ENCODE measurements around the gene TMX1. TPM values are rescaled to one million over a fixed set of nuclear protein-coding genes. Genes with fewer than 3 reads are reported as not detected.

Gene TMX1
- total RNA-seq, 1 experiment from 2014 or later, result 35.3 TPM

DNA sequence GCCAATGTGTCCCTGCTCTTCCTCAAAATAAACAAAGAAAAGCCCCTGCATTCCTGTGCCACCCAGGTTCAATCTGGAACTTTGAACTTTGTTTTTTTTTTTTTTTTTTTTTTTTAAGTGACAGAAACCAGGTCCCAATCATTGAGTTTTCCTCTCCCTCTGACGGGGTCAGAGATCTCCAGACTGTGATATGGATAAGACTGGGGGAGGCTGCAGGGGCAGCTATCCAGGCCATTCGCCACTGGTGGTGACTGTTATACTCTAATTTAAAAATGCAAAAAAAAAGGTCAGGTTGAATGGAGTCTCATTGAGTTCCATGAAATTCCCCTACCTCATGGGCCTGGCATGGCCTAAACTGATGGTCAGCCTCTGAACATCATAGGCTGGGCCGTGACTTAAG, 57.0 kb downstream of the TMX1 start:
- BruUV-seq (replicated peaks), result no TSS peak
- CTCF ChIA-PET, result no interaction called here

DNA sequence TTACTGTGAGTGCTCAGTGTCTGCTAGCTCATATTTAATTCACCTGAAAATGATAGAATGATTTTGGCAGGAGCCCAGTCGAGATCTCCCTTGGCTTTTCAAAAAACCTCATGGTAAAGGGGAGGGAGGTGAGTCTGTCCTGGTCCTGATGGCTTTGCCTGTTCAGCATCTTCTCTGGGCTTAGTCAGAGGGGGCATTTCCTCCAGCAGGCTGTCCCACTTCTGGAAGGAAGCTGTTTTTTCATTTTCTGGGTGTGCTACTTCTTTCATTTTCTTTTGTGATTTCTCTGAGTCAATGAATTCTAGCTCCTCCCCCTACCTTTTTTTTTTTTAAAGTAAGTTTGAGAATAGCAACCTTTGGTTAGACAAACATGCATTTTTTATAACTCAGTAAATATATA, 58.8 kb downstream of the TMX1 start:
- H3F3A ChIP-seq (ENCODE audit: insufficient read depth, low read depth), result peaks cover 8% of the 10 kb centered on the region
- CTCF ChIA-PET, result no interaction called here
- BruUV-seq (replicated peaks), result no TSS peak

More for the DNA sequence above, 57.0 kb downstream of the TMX1 start:
- DNase-seq, result no peak
- Histone ChIP-seq H2AFZ (no peak overlapping the region), H3K79me2 (ENCODE audit: low read depth) (no peaks in the 10 kb centered on the region), H3K4me3 (no peak overlapping the region), H3K27me3 (ENCODE audit: insufficient read depth, low read depth) (no peaks in the 10 kb centered on the region), H3K27ac (no peak overlapping the region), H3K9me3 (ENCODE audit: insufficient read depth, low read depth) (no peaks in the 10 kb centered on the region), H3K9me2 (ENCODE audit: insufficient read depth) (no peaks in the 10 kb centered on the region), H3K4me2 (no peak overlapping the region), H3K36me3 (ENCODE audit: low read depth) (no peaks in the 10 kb centered on the region), H4K20me1 (ENCODE audit: insufficient read depth) (no peaks in the 10 kb centered on the region), H3F3A (ENCODE audit: insufficient read depth, low read depth) (peaks cover 5% of the 10 kb centered on the region; the same call in 1 of the 2 replicates), H3K4me1 (replicated peaks; ENCODE audit: insufficient read depth) (peaks cover 19% of the 10 kb centered on the region)
- POLR2A ChIA-PET (ENCODE audit: unreplicated experiment), result interaction anchor here (0.7 kb wide), 1 partner anchor 58 kb away, joined by 3 read pairs; no protein-coding TSS in a partner anchor
- intact Hi-C loops (cut with micrococcal nuclease; ENCODE audit: unreplicated experiment), result loop anchor here (10.0 kb wide), 1 partner anchor 148 kb away; no protein-coding TSS in a partner anchor
- TF ChIP-seq EZH2 (IDR thresholded peaks at IDR 0.05; ENCODE audit: low read depth), result no peak
- TF ChIP-seq, protein P1, sequence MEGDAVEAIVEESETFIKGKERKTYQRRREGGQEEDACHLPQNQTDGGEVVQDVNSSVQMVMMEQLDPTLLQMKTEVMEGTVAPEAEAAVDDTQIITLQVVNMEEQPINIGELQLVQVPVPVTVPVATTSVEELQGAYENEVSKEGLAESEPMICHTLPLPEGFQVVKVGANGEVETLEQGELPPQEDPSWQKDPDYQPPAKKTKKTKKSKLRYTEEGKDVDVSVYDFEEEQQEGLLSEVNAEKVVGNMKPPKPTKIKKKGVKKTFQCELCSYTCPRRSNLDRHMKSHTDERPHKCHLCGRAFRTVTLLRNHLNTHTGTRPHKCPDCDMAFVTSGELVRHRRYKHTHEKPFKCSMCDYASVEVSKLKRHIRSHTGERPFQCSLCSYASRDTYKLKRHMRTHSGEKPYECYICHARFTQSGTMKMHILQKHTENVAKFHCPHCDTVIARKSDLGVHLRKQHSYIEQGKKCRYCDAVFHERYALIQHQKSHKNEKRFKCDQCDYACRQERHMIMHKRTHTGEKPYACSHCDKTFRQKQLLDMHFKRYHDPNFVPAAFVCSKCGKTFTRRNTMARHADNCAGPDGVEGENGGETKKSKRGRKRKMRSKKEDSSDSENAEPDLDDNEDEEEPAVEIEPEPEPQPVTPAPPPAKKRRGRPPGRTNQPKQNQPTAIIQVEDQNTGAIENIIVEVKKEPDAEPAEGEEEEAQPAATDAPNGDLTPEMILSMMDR (conservative IDR thresholded peaks at IDR 0.05), result no peak

DNA sequence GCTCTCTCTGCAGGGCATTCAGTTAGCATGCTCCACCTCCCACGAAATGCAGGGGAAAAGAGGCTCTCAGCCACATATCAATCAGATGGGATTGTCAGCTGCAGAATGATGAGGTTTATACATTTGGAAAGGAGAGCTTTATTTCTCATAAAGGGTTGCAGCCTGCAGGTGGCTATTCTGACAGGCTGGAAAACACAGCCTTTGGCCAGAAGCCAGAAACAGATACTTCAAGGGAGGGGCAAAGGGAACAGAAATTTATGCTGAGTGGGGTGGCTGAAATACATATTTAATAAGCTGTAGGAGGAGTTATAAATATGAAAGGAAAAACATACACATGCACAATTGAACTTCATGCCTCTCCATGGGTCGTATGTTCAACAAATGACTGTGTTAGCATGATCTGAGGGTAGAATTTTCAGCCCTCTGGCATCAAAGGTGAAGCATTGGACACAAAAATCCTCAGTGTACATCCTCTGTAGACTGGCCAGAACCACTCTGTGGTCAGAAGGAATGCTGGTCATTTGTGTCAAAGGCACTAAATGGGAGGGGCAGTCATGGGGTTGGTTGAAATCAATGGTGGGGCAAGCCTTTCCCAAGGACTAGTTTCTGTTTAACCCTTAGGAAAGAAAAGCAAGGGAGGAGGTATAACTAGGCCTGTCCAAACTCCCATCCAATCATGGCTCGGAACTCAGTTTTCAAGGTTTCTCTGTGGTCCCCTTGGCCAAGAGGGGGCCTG, 62.4 kb downstream of the TMX1 start:
- no peak overlapping the region for H3K4me3 ChIP-seq
- H3K4me1 ChIP-seq (replicated peaks; ENCODE audit: insufficient read depth), result peaks cover 38% of the 10 kb centered on the region
- H3F3A ChIP-seq (ENCODE audit: insufficient read depth, low read depth), result peaks cover 12% of the 10 kb centered on the region
- H3K4me2 ChIP-seq, result peak overlapping the region; percentile 56
- intact Hi-C loops (cut with micrococcal nuclease; ENCODE audit: unreplicated experiment), result loop anchor here (1.0 kb wide), 1 partner anchor 18 kb away; no protein-coding TSS in a partner anchor
- POLR2A ChIA-PET (ENCODE audit: unreplicated experiment), result interaction anchor here (0.6 to 0.7 kb wide), 3 partner anchors 13 to 653 kb away, joined by 3 to 10 read pairs (median 4); no protein-coding TSS in a partner anchor
- CTCF ChIA-PET, result no interaction called here
- no peaks in the 10 kb centered on the region for H3K36me3 ChIP-seq (ENCODE audit: low read depth)
- no peaks in the 10 kb centered on the region for H3K9me3 ChIP-seq (ENCODE audit: insufficient read depth, low read depth)
- H3K79me2 ChIP-seq (ENCODE audit: low read depth), result no peaks in the 10 kb centered on the region
- H4K20me1 ChIP-seq (ENCODE audit: insufficient read depth), result no peaks in the 10 kb centered on the region
- peak overlapping the region; percentile 78 for H3K27ac ChIP-seq
- no peaks in the 10 kb centered on the region for H3K9me2 ChIP-seq (ENCODE audit: insufficient read depth)
- DNase-seq, result peak; percentile 34 to 62
- H2AFZ ChIP-seq, result no peak overlapping the region
- BruUV-seq (replicated peaks), result no TSS peak
- TF ChIP-seq, protein P1 (conservative IDR thresholded peaks at IDR 0.05), result no peak
- TF ChIP-seq EZH2 (IDR thresholded peaks at IDR 0.05; ENCODE audit: low read depth), result no peak
- no peaks in the 10 kb centered on the region for H3K27me3 ChIP-seq (ENCODE audit: insufficient read depth, low read depth)

More for the DNA sequence above, 58.8 kb downstream of the TMX1 start:
- intact Hi-C loops (cut with micrococcal nuclease; ENCODE audit: unreplicated experiment), result loop anchor here (10.0 kb wide), 1 partner anchor 146 kb away; no protein-coding TSS in a partner anchor
- Histone ChIP-seq H3K4me1 (replicated peaks; ENCODE audit: insufficient read depth) (peaks cover 35% of the 10 kb centered on the region), H3K79me2 (ENCODE audit: low read depth) (no peaks in the 10 kb centered on the region), H4K20me1 (ENCODE audit: insufficient read depth) (no peaks in the 10 kb centered on the region), H3K36me3 (ENCODE audit: low read depth) (no peaks in the 10 kb centered on the region), H3K4me3 (no peak overlapping the region), H3K9me3 (ENCODE audit: insufficient read depth, low read depth) (no peaks in the 10 kb centered on the region), H3K27me3 (ENCODE audit: insufficient read depth, low read depth) (no peaks in the 10 kb centered on the region), H3K4me2 (no peak overlapping the region), H3K27ac (no peak overlapping the region), H2AFZ (no peak overlapping the region; the same call in 1 of the 2 replicates), H3K9me2 (ENCODE audit: insufficient read depth) (no peaks in the 10 kb centered on the region)
- DNase-seq, result no peak
- POLR2A ChIA-PET (ENCODE audit: unreplicated experiment), result no interaction called here
- TF ChIP-seq, protein P1 (conservative IDR thresholded peaks at IDR 0.05), result no peak
- no peak for TF ChIP-seq EZH2 (IDR thresholded peaks at IDR 0.05; ENCODE audit: low read depth)

Data from PC-9 (cell line).